GM23338 (cell line): ENCODE data around the gene CHST15. TPM values are rescaled to one million over a fixed set of nuclear protein-coding genes. Genes with fewer than 3 reads are reported as not detected.

Experiments used
- ATAC-seq: fragments of 200-7000 bp; cut with Tn5 transposase; 3 replicates; pipeline ENCODE4 v1.9.1; 2020
- DNase-seq: peaks from one replicate; pipeline ENCODE4 v3.0.0-alpha.2; 2015; ENCODE audit warnings: low spot score
- H2AFZ ChIP-seq: fragments of 200-600 bp; sonication (generic); 2 replicates; pipeline ENCODE4 v1.8.0; 2016; ENCODE audit warnings: antibody characterized with exemption, mild to moderate bottlenecking, moderate library complexity
- H3F3A ChIP-seq: fragments of 200-600 bp; sonication (generic); replicated peaks from 2 replicates; pipeline ENCODE4 v1.8.0; 2017; ENCODE audit warnings: antibody characterized with exemption, mixed run types, low read depth
- H3K27ac ChIP-seq: fragments of 200-600 bp; sonication (generic); 2 replicates; pipeline ENCODE4 v1.6.1; 2016; ENCODE audit warnings: low read depth
- H3K27me3 ChIP-seq: fragments of 200-600 bp; sonication (generic); 2 replicates; pipeline ENCODE4 v1.8.0; 2016; ENCODE audit warnings: mild to moderate bottlenecking, mixed run types, moderate library complexity; ENCODE audit not compliant: insufficient read depth
- H3K36me3 ChIP-seq: fragments of 200-600 bp; sonication (generic); 2 replicates; pipeline ENCODE4 v1.8.0; 2016; ENCODE audit warnings: mild to moderate bottlenecking; ENCODE audit not compliant: insufficient read depth
- H3K4me1 ChIP-seq: fragments of 200-600 bp; sonication (generic); 2 replicates; pipeline ENCODE4 v1.8.0; 2016; ENCODE audit warnings: mild to moderate bottlenecking, moderate library complexity; ENCODE audit not compliant: insufficient read depth
- H3K4me2 ChIP-seq: fragments of 200-600 bp; sonication (generic); 2 replicates; pipeline ENCODE4 v1.7.1; 2017; ENCODE audit warnings: mixed run types
- H3K4me3 ChIP-seq: fragments of 200-600 bp; sonication (generic); 2 replicates; pipeline ENCODE4 v1.6.1; 2016; ENCODE audit warnings: mixed run types
- H3K79me2 ChIP-seq: fragments of 200-600 bp; sonication (generic); replicated peaks from 2 replicates; pipeline ENCODE4 v1.8.0; 2017; ENCODE audit warnings: mild to moderate bottlenecking; ENCODE audit not compliant: insufficient read depth
- H3K9me2 ChIP-seq: fragments of 200-600 bp; sonication (generic); 2 replicates; pipeline ENCODE4 v1.8.0; 2017; ENCODE audit not compliant: insufficient read depth
- H4K20me1 ChIP-seq: fragments of 200-600 bp; sonication (generic); replicated peaks from 2 replicates; pipeline ENCODE4 v1.8.0; 2017; ENCODE audit warnings: mild to moderate bottlenecking; ENCODE audit not compliant: insufficient read depth
- H3K27ac Mint-ChIP-seq: 2 replicates; pipeline ENCODE4 v1.8.0; 2020; ENCODE audit warnings: inconsistent platforms, mild to moderate bottlenecking, moderate library complexity, mixed read lengths
- H3K27me3 Mint-ChIP-seq: 3 replicates; pipeline ENCODE4 v1.8.0; 2022; ENCODE audit warnings: low read depth, mild to moderate bottlenecking, moderate library complexity, mixed read lengths, inconsistent platforms; ENCODE audit not compliant: insufficient read depth, poor library complexity
- H3K36me3 Mint-ChIP-seq: 3 replicates; pipeline ENCODE4 v1.8.0; 2021; ENCODE audit warnings: low read depth, mild to moderate bottlenecking, inconsistent platforms, moderate library complexity, mixed read lengths
- H3K4me1 Mint-ChIP-seq: 3 replicates; pipeline ENCODE4 v1.8.0; 2020; ENCODE audit warnings: mild to moderate bottlenecking, inconsistent platforms, mixed read lengths
- H3K4me3 Mint-ChIP-seq: 3 replicates; pipeline ENCODE4 v1.8.0; 2021; ENCODE audit warnings: moderate library complexity, mild to moderate bottlenecking, inconsistent platforms, mixed read lengths
- H3K9me3 Mint-ChIP-seq: 3 replicates; pipeline ENCODE4 v1.8.0; 2020; ENCODE audit warnings: moderate library complexity, mild to moderate bottlenecking, inconsistent platforms, mixed read lengths
- CREB1 ChIP-seq: fragments of 250-450 bp; sonication (Bioruptor Pico); IDR thresholded peaks from 2 replicates; pipeline ENCODE4 v1.5.0; 2020; ENCODE audit warnings: low read depth, mild to moderate bottlenecking, moderate library complexity
- EZH2 ChIP-seq: fragments of 200-600 bp; sonication (generic); IDR thresholded peaks from one replicate; pipeline ENCODE4 v1.8.0; 2017; ENCODE audit warnings: antibody characterized with exemption, mild to moderate bottlenecking, low read depth; ENCODE audit not compliant: unreplicated experiment
- POLR2AphosphoS5 ChIP-seq: IDR thresholded peaks from 2 replicates; pipeline ENCODE4 v1.6.1; 2016; ENCODE audit warnings: antibody characterized with exemption, low read depth
- STAT1 ChIP-seq: IDR thresholded peaks from one replicate; pipeline ENCODE4 v1.6.1; 2016; ENCODE audit warnings: antibody characterized with exemption; ENCODE audit not compliant: unreplicated experiment
- ZNF114 ChIP-seq: fragments of 250-450 bp; sonication (Bioruptor Pico); IDR thresholded peaks from 2 replicates; pipeline ENCODE4 v1.5.0; 2020; ENCODE audit warnings: mild to moderate bottlenecking, moderate library complexity
- ZNF331 ChIP-seq: fragments of 250-450 bp; sonication (Bioruptor Pico); IDR thresholded peaks from 2 replicates; pipeline ENCODE4 v1.5.0; 2020; ENCODE audit warnings: low read depth, mild to moderate bottlenecking, moderate library complexity
- polyA plus RNA-seq: library from polyadenylated mRNA; unstranded; fragments of >200 nt; fragmentation: Nextera tagmentation; extraction: Ambion mirVana; gene quantifications from 2 replicates; pipeline ENCODE4 v1.2.1, GENCODE V29; 2016
- total RNA-seq: library from RNA; depleted of rRNA; stranded (reverse); fragments of >200 nt; shearing (Covaris generic); gene quantifications from 2 replicates; pipeline ENCODE4 v1.2.3, GENCODE V29; 2014
- TF ChIP-seq, protein P1 (sequence below): IDR thresholded peaks from one replicate; pipeline ENCODE4 v1.6.1; 2018; ENCODE audit warnings: antibody characterized with exemption; ENCODE audit not compliant: unreplicated experiment
- TF ChIP-seq, protein P2 (sequence below), 2 experiments: fragments of 200-600 bp in 1 of 2; sonication (generic) in 1 of 2; conservative IDR thresholded peaks; 2 replicates each; pipeline versions ENCODE4 v1.5.1 to v1.6.1; 2016 to 2017; ENCODE audit warnings: antibody characterized with exemption in 2 of 2, low read depth in 2 of 2, mild to moderate bottlenecking in 2 of 2, moderate library complexity in 1 of 2
- TF ChIP-seq, protein P3 (sequence below): fragments of 250-450 bp; sonication (Bioruptor Pico); IDR thresholded peaks from 2 replicates; pipeline ENCODE4 v1.5.0; 2020; ENCODE audit warnings: mild to moderate bottlenecking, moderate library complexity

The CHST15 gene
- total and polyA plus RNA-seq, 2 experiments from 2014 or later = 2.6 to 11.2 TPM

DNA sequence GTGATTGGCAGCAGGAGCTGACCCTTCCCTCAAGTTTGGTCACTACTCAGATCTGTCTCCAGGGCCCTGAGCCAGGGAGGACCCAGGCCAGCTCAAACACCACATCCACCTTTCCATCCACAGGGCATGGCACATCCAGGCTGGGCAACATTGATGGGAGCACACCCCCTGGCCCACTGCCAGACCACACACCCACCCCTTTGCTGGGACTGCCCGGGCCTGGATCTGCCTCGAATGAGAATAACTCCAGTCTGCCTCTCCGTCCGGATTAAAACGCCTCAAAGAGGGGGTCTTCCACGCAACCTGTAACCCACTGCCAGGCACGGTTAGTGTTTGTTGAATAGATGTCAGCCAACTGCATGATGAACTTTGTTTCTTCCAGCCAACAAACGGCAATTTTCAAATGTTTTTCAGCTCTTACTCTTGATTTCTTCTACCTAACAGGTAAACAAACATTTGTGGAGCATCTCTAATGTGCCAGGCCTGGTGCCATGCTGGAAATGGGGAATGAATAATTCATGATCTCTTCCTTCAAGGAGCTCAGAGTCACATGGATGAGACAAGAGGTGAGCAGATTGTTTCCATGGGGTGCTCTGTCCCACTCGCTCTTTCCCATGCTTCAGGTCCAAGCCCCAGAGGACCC is 41.0 kb upstream of the CHST15 start (continued):
- no peak for TF ChIP-seq ZNF114 (CRISPR knock-in tag)
- TF ChIP-seq EZH2 = no peak
- TF ChIP-seq, protein P1, sequence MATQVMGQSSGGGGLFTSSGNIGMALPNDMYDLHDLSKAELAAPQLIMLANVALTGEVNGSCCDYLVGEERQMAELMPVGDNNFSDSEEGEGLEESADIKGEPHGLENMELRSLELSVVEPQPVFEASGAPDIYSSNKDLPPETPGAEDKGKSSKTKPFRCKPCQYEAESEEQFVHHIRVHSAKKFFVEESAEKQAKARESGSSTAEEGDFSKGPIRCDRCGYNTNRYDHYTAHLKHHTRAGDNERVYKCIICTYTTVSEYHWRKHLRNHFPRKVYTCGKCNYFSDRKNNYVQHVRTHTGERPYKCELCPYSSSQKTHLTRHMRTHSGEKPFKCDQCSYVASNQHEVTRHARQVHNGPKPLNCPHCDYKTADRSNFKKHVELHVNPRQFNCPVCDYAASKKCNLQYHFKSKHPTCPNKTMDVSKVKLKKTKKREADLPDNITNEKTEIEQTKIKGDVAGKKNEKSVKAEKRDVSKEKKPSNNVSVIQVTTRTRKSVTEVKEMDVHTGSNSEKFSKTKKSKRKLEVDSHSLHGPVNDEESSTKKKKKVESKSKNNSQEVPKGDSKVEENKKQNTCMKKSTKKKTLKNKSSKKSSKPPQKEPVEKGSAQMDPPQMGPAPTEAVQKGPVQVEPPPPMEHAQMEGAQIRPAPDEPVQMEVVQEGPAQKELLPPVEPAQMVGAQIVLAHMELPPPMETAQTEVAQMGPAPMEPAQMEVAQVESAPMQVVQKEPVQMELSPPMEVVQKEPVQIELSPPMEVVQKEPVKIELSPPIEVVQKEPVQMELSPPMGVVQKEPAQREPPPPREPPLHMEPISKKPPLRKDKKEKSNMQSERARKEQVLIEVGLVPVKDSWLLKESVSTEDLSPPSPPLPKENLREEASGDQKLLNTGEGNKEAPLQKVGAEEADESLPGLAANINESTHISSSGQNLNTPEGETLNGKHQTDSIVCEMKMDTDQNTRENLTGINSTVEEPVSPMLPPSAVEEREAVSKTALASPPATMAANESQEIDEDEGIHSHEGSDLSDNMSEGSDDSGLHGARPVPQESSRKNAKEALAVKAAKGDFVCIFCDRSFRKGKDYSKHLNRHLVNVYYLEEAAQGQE = no peak
- no peak for TF ChIP-seq ZNF331 (CRISPR knock-in tag)

DNA sequence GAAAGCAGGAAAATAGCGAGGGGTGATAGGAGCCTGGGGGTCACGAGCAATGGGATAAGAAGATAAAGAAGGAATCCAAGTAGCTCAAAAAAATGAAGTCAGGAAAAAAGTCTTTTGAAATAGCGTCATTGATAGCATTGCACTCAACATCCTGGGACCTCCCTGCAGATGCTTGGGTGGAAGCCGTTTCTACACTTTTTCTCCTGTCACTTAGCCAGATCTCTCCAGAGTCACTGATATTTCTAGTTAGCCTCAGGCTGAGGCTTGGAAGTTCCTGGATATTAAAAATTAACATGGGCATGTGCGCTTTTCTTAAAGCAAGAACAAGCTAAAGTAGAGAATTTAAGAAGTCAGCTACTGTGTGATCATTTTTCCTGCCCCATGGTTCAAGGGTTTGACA is 39.5 kb upstream of the CHST15 start:
- ATAC-seq = no peak
- Mint-ChIP-seq H3K4me1 (no peaks in the 10 kb centered on the region), H3K36me3 (no peaks in the 10 kb centered on the region), H3K27ac (no peak overlapping the region), H3K9me3 (no peaks in the 10 kb centered on the region), H3K27me3 (no peaks in the 10 kb centered on the region), H3K4me3 (no peak overlapping the region)
- Histone ChIP-seq H3K4me3 (no peak overlapping the region), H4K20me1 (no peaks in the 10 kb centered on the region), H3K4me1 (no peaks in the 10 kb centered on the region), H3K27me3 (no peaks in the 10 kb centered on the region), H3K4me2 (no peak overlapping the region), H3K79me2 (no peaks in the 10 kb centered on the region), H3K36me3 (no peaks in the 10 kb centered on the region), H3K9me2 (no peaks in the 10 kb centered on the region), H2AFZ (no peak overlapping the region), H3F3A (no peaks in the 10 kb centered on the region), H3K27ac (no peak overlapping the region)
- no peak for DNase-seq
- TF ChIP-seq POLR2AphosphoS5 = no peak
- no peak for TF ChIP-seq STAT1
- TF ChIP-seq, protein P1 = no peak
- no peak for TF ChIP-seq CREB1 (CRISPR knock-in tag)
- TF ChIP-seq, protein P2, sequence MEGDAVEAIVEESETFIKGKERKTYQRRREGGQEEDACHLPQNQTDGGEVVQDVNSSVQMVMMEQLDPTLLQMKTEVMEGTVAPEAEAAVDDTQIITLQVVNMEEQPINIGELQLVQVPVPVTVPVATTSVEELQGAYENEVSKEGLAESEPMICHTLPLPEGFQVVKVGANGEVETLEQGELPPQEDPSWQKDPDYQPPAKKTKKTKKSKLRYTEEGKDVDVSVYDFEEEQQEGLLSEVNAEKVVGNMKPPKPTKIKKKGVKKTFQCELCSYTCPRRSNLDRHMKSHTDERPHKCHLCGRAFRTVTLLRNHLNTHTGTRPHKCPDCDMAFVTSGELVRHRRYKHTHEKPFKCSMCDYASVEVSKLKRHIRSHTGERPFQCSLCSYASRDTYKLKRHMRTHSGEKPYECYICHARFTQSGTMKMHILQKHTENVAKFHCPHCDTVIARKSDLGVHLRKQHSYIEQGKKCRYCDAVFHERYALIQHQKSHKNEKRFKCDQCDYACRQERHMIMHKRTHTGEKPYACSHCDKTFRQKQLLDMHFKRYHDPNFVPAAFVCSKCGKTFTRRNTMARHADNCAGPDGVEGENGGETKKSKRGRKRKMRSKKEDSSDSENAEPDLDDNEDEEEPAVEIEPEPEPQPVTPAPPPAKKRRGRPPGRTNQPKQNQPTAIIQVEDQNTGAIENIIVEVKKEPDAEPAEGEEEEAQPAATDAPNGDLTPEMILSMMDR (conservative IDR thresholded peaks at IDR 0.05; ENCODE audit: low read depth in 2 of 2) = no peak
- TF ChIP-seq, protein P3, sequence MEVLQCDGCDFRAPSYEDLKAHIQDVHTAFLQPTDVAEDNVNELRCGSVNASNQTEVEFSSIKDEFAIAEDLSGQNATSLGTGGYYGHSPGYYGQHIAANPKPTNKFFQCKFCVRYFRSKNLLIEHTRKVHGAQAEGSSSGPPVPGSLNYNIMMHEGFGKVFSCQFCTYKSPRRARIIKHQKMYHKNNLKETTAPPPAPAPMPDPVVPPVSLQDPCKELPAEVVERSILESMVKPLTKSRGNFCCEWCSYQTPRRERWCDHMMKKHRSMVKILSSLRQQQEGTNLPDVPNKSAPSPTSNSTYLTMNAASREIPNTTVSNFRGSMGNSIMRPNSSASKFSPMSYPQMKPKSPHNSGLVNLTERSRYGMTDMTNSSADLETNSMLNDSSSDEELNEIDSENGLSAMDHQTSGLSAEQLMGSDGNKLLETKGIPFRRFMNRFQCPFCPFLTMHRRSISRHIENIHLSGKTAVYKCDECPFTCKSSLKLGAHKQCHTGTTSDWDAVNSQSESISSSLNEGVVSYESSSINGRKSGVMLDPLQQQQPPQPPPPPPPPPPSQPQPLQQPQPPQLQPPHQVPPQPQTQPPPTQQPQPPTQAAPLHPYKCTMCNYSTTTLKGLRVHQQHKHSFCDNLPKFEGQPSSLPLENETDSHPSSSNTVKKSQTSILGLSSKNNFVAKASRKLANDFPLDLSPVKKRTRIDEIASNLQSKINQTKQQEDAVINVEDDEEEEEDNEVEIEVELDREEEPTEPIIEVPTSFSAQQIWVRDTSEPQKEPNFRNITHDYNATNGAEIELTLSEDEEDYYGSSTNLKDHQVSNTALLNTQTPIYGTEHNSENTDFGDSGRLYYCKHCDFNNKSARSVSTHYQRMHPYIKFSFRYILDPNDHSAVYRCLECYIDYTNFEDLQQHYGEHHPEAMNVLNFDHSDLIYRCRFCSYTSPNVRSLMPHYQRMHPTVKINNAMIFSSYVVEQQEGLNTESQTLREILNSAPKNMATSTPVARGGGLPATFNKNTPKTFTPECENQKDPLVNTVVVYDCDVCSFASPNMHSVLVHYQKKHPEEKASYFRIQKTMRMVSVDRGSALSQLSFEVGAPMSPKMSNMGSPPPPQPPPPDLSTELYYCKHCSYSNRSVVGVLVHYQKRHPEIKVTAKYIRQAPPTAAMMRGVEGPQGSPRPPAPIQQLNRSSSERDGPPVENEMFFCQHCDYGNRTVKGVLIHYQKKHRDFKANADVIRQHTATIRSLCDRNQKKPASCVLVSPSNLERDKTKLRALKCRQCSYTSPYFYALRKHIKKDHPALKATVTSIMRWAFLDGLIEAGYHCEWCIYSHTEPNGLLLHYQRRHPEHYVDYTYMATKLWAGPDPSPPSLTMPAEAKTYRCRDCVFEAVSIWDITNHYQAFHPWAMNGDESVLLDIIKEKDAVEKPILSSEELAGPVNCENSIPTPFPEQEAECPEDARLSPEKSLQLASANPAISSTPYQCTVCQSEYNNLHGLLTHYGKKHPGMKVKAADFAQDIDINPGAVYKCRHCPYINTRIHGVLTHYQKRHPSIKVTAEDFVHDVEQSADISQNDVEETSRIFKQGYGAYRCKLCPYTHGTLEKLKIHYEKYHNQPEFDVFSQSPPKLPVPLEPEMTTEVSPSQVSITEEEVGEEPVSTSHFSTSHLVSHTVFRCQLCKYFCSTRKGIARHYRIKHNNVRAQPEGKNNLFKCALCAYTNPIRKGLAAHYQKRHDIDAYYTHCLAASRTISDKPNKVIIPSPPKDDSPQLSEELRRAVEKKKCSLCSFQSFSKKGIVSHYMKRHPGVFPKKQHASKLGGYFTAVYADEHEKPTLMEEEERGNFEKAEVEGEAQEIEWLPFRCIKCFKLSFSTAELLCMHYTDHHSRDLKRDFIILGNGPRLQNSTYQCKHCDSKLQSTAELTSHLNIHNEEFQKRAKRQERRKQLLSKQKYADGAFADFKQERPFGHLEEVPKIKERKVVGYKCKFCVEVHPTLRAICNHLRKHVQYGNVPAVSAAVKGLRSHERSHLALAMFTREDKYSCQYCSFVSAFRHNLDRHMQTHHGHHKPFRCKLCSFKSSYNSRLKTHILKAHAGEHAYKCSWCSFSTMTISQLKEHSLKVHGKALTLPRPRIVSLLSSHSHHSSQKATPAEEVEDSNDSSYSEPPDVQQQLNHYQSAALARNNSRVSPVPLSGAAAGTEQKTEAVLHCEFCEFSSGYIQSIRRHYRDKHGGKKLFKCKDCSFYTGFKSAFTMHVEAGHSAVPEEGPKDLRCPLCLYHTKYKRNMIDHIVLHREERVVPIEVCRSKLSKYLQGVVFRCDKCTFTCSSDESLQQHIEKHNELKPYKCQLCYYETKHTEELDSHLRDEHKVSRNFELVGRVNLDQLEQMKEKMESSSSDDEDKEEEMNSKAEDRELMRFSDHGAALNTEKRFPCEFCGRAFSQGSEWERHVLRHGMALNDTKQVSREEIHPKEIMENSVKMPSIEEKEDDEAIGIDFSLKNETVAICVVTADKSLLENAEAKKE (CRISPR knock-in tag) = no peak
